Aorta (tissue), 4 donors: ENCODE measurements around the gene ZBTB43. TPM values are rescaled to one million over a fixed set of nuclear protein-coding genes. Genes with fewer than 3 reads are reported as not detected.

Experiments used
- polyA plus RNA-seq, 2 donors: library from polyadenylated mRNA; stranded (reverse); fragments of 200-250 nt; gene quantifications; one replicate each; pipeline ENCODE4 v1.2.3, GENCODE V29; 2013
- total RNA-seq, 2 donors: library from RNA; stranded (reverse); fragmentation: NEBNext Ultra II Directional; extraction: Animal tissue kit (Norgen Biotek cat#: 25700); gene quantifications; one replicate each; pipeline ENCODE4 v1.2.1, GENCODE V29; 2021
- donor health status: healthy with polysubstance abuse.
- donor health status: Bipolar disorder and iron deficiency.
- donor health status: DM: no; HTN: no; CAD: no.
- donor health status: DM: yes; HTN: yes; CAD: no.

The ZBTB43 gene
- total and polyA plus RNA-seq, 4 donors, result 0.75 to 18.4 (median 8.2) TPM

Other genes starting within 250 kb of the ZBTB43 start
- 1 to 10 TPM in 1 of 2 donors, under 1 TPM in 1; 0.32 to 1.6 TPM for gene LMX1B, start 191.1 kb upstream of the ZBTB43 start, total RNA-seq
- gene LMX1B, start 191.1 kb upstream of the ZBTB43 start, polyA plus RNA-seq, result not detected
- gene ZBTB34, start 55.6 kb downstream of the ZBTB43 start, total RNA-seq, result 10 to 100 TPM; 10.5 to 12.4 TPM
- gene ZBTB34, start 55.6 kb downstream of the ZBTB43 start, polyA plus RNA-seq, result 1 to 10 TPM; 2.1 to 2.3 TPM
- gene RALGPS1, start 109.7 kb downstream of the ZBTB43 start, total RNA-seq, result 10 to 100 TPM in 1 of 2 donors, 1 to 10 TPM in 1; 6.1 to 10.6 TPM
- 10 to 100 TPM in 1 of 2 donors, 1 to 10 TPM in 1; 2.0 to 19.7 TPM for gene RALGPS1, start 109.7 kb downstream of the ZBTB43 start, polyA plus RNA-seq